Stimulated activated naive CD8-positive, alpha-beta T cell treated with anti-CD3 and anti-CD28 coated beads, Interleukin-15, Interleukin-2, amounts not matched to agents 100 ng/mL and 50 ng/mL, for 24 hours (primary cell): ENCODE measurements around the gene IQGAP2.

Experiments used
- H3K27ac Mint-ChIP-seq: one replicate; pipeline ENCODE4 v1.8.0; 2021; ENCODE audit warnings: mild to moderate bottlenecking, mixed read lengths
- H3K27me3 Mint-ChIP-seq: one replicate; pipeline ENCODE4 v1.8.0; 2021; ENCODE audit warnings: mixed read lengths
- H3K36me3 Mint-ChIP-seq: one replicate; pipeline ENCODE4 v1.8.0; 2021; ENCODE audit warnings: low read depth, mixed read lengths
- H3K4me1 Mint-ChIP-seq: one replicate; pipeline ENCODE4 v1.8.0; 2021; ENCODE audit warnings: low read depth, mixed read lengths
- H3K4me3 Mint-ChIP-seq: one replicate; pipeline ENCODE4 v1.8.0; 2021; ENCODE audit warnings: mild to moderate bottlenecking, mixed read lengths
- H3K9me3 Mint-ChIP-seq: one replicate; pipeline ENCODE4 v1.8.0; 2021; ENCODE audit warnings: mixed read lengths

IQGAP2 gene

DNA sequence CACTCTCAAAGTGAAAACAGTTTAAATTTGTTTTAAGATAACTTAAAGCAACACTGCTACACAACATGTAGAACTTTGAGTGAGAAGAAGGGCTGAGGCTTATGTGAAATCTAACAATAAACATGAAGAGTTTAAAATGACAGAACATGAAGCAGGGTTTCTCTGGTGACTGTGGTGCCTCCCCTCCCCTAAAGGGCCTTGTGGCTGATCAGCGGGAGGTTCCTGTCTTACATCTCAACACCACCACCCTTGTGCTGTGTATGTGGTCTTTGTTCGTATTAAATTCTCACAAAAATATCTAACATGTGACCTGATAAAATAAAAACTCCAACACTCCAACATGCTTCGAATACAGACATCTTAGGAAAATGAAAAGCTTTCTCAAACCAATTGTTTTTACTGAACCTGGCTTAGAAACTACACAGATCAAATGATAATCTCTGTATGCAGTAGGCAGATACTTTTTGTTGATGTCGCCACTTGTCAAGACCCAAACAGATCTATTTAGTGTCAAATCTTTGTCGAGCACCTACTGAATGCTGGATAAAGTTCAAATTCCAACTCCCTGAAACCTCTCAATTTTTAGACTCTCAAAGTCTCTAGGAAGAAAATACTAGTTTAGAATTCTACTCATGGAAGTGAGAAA, 9.9 kb upstream of the IQGAP2 start:
- Mint-ChIP-seq H3K4me3 (no peak overlapping the region), H3K27me3 (no peaks in the 10 kb centered on the region), H3K9me3 (no peaks in the 10 kb centered on the region), H3K36me3 (no peaks in the 10 kb centered on the region), H3K4me1 (peaks cover 56% of the 10 kb centered on the region), H3K27ac (peak overlapping the region; percentile 12)

DNA sequence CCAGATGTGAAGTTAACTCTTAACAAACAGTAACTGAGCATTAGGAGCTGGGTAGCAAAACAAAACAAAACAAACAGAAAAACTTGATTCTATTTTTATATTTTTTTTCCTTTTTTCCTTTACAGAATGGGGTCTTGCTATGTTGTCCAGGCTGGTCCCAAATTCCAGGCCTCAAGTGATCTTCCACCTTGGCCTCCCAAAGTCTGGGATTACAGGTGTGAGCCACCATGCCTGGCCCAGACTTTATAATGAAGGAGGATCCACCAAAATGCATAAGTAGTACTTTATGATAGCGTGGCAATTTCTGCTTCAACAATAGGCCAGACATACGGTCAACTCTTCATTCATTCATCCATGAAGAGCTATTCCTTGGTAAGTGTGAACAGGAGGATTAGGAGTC, 5.9 kb upstream of the IQGAP2 start:
- H3K27ac Mint-ChIP-seq, result no peak overlapping the region
- H3K4me1 Mint-ChIP-seq, result peaks cover 46% of the 10 kb centered on the region
- H3K4me3 Mint-ChIP-seq, result no peak overlapping the region

GRCh38 chr5:76399268-76399667, 3.8 kb upstream of the IQGAP2 start:
- H3K4me3 Mint-ChIP-seq, result no peak overlapping the region
- no peak overlapping the region for H3K27ac Mint-ChIP-seq
- H3K27me3 Mint-ChIP-seq, result no peaks in the 10 kb centered on the region
- H3K36me3 Mint-ChIP-seq, result no peaks in the 10 kb centered on the region
- H3K9me3 Mint-ChIP-seq, result no peaks in the 10 kb centered on the region
- H3K4me1 Mint-ChIP-seq, result peaks cover 36% of the 10 kb centered on the region

More for the DNA sequence above, 5.9 kb upstream of the IQGAP2 start:
- Mint-ChIP-seq H3K36me3 (no peaks in the 10 kb centered on the region), H3K27me3 (no peaks in the 10 kb centered on the region), H3K9me3 (no peaks in the 10 kb centered on the region)

GRCh38 chr5:76400466-76400865, 2.6 kb upstream of the IQGAP2 start:
- no peaks in the 10 kb centered on the region for H3K36me3 Mint-ChIP-seq
- H3K27me3 Mint-ChIP-seq, result no peaks in the 10 kb centered on the region
- H3K9me3 Mint-ChIP-seq, result no peaks in the 10 kb centered on the region
- no peak overlapping the region for H3K4me3 Mint-ChIP-seq
- no peak overlapping the region for H3K27ac Mint-ChIP-seq
- H3K4me1 Mint-ChIP-seq, result peaks cover 37% of the 10 kb centered on the region

GRCh38 chr5:76401801-76402250, 1.3 kb upstream of the IQGAP2 start:
- Mint-ChIP-seq H3K36me3 (no peaks in the 10 kb centered on the region), H3K4me1 (peaks cover 51% of the 10 kb centered on the region), H3K27ac (peak overlapping the region; percentile 69), H3K27me3 (no peaks in the 10 kb centered on the region), H3K9me3 (no peaks in the 10 kb centered on the region), H3K4me3 (peak overlapping the region; percentile 95)

- H3K9me3 Mint-ChIP-seq, result no peaks in the 10 kb centered on the region
- H3K4me3 Mint-ChIP-seq, result peak overlapping the region; percentile 95
- H3K27me3 Mint-ChIP-seq, result no peaks in the 10 kb centered on the region
- no peaks in the 10 kb centered on the region for H3K36me3 Mint-ChIP-seq
- H3K27ac Mint-ChIP-seq, result peak overlapping the region; percentile 99
- peaks cover 56% of the 10 kb centered on the region for H3K4me1 Mint-ChIP-seq
These were observed 717 bp upstream of the IQGAP2 start for GRCh38 chr5:76402251-76402885.

GRCh38 chr5:76403766-76404222, 709 bp downstream of the IQGAP2 start:
- H3K9me3 Mint-ChIP-seq, result no peaks in the 10 kb centered on the region
- H3K36me3 Mint-ChIP-seq, result no peaks in the 10 kb centered on the region
- H3K27me3 Mint-ChIP-seq, result no peaks in the 10 kb centered on the region
- peak overlapping the region; percentile 99 for H3K27ac Mint-ChIP-seq
- H3K4me1 Mint-ChIP-seq, result peaks cover 62% of the 10 kb centered on the region
- peak overlapping the region; percentile 95 for H3K4me3 Mint-ChIP-seq

DNA sequence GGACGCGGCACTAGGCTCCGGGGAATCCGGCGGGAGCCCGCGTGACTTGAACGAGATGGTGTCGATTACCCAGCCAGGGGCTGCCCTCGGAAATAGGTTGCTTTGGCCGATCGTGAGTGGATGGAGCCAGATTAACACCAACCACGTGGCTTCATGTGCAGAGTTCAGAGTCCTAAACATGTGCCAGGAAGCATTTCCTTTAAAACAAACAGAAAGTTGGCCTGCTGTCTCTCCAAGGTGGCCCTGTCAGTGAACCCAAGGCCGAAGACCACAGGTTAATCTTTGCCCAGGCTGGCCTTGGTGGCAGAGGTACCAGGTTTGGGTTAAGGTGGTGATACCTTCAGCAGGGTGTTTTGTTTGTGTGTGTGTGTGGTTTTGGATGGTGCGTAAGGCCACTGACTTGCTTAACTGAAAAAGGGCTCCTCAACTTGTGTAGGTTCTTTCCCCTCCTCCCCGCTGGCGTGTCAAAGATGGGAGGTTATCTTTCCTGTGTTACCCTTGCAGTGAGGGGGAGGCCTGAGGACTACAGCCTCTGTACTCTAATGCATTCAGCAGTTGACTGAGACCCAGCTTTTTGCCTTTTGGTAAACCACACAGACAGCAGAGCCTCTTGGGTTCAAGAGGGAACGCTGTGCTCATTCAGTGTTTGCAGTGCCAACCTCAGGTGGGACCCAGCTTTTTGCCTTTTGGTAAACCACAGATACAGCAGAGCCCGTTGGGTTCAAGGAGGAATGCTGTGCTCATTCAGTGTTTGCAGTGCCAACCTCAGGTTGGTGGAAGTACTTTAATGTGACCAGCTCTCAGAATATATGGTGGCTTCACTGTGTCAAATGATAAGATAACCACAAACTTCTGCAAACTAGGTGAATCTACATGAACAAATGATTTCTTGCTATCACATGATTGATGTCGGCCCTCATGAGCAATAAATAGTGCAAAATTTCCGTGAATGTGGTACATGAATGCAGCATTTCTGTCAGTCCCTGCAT, 1.4 kb downstream of the IQGAP2 start:
- Mint-ChIP-seq H3K36me3 (peaks cover under 1% of the 10 kb centered on the region), H3K27me3 (no peaks in the 10 kb centered on the region), H3K4me1 (peaks cover 69% of the 10 kb centered on the region), H3K9me3 (no peaks in the 10 kb centered on the region), H3K4me3 (peak overlapping the region; percentile 95), H3K27ac (peak overlapping the region; percentile 99)

GRCh38 chr5:76406014-76406413, 2.9 kb downstream of the IQGAP2 start:
- Mint-ChIP-seq H3K4me1 (peaks cover 70% of the 10 kb centered on the region), H3K27ac (peak overlapping the region; percentile 28)

GRCh38 chr5:76406673-76407072, 3.6 kb downstream of the IQGAP2 start:
- peaks cover 68% of the 10 kb centered on the region for H3K4me1 Mint-ChIP-seq
- no peaks in the 10 kb centered on the region for H3K9me3 Mint-ChIP-seq
- H3K27me3 Mint-ChIP-seq, result no peaks in the 10 kb centered on the region
- H3K36me3 Mint-ChIP-seq, result peaks cover 6% of the 10 kb centered on the region
- no peak overlapping the region for H3K4me3 Mint-ChIP-seq
- no peak overlapping the region for H3K27ac Mint-ChIP-seq

More at GRCh38 chr5:76406014-76406413, 2.9 kb downstream of the IQGAP2 start:
- Mint-ChIP-seq H3K4me3 (peak overlapping the region; percentile 95), H3K9me3 (no peaks in the 10 kb centered on the region), H3K27me3 (no peaks in the 10 kb centered on the region), H3K36me3 (peaks cover 6% of the 10 kb centered on the region)

DNA sequence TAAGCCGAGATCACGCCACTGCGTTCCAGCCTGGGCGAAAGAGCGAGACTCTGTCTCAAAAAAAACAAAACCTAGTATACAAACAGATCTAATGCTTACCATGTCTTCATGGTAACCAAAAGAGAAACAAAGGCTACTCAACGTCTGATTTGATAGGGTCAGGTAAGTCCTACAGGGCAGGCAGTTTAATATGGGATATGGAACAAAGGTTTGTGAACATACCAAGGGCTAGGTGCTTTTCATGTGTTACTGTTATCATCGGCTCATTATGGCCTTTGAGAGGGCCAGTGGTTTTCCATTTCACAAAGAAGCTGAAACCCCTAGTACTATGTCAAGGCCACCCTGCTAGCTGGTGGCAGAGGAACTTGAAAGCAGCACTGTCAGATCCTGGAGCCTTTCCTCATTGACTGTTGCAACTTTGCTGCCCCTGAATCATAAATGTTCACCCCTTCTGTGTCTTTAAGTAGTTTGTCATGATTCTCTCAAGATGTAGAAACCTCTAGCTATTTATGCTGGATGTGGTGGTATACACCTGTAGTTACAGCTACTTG, 5.1 kb downstream of the IQGAP2 start:
- no peaks in the 10 kb centered on the region for H3K9me3 Mint-ChIP-seq
- peaks cover 66% of the 10 kb centered on the region for H3K4me1 Mint-ChIP-seq
- H3K27ac Mint-ChIP-seq, result no peak overlapping the region
- H3K4me3 Mint-ChIP-seq, result no peak overlapping the region
- no peaks in the 10 kb centered on the region for H3K27me3 Mint-ChIP-seq
- H3K36me3 Mint-ChIP-seq, result peaks cover 6% of the 10 kb centered on the region

- H3K4me1 Mint-ChIP-seq, result peaks cover 56% of the 10 kb centered on the region
- no peaks in the 10 kb centered on the region for H3K27me3 Mint-ChIP-seq
- H3K36me3 Mint-ChIP-seq, result peaks cover 13% of the 10 kb centered on the region
- H3K9me3 Mint-ChIP-seq, result no peaks in the 10 kb centered on the region
- H3K4me3 Mint-ChIP-seq, result no peak overlapping the region
- no peak overlapping the region for H3K27ac Mint-ChIP-seq
These were observed 9.4 kb downstream of the IQGAP2 start for GRCh38 chr5:76412511-76412910.

- Mint-ChIP-seq H3K9me3 (no peaks in the 10 kb centered on the region), H3K27me3 (no peaks in the 10 kb centered on the region), H3K4me3 (no peak overlapping the region), H3K36me3 (peaks cover 13% of the 10 kb centered on the region), H3K27ac (no peak overlapping the region), H3K4me1 (peaks cover 54% of the 10 kb centered on the region)
These were observed 10.7 kb downstream of the IQGAP2 start for GRCh38 chr5:76413746-76414145.

DNA sequence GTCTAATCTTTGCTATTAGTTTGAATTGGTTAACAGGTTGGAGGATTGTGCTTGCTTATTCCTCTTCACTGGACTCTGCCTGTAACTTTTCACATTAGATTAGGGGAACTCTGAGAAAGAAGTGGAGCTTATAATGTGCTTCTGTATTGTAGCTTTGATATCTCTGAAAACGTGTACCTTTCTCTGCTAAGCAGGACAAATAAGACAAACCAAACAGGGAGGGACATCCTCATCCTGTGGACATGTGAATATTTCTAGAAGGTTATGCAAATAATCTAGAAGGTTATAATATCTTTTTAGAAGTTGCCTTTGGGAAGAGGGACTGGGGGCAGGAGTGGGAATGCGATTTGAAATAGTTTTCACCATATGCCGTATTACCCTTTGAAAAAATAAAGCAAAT, 11.7 kb downstream of the IQGAP2 start:
- no peaks in the 10 kb centered on the region for H3K9me3 Mint-ChIP-seq
- no peak overlapping the region for H3K4me3 Mint-ChIP-seq
- H3K4me1 Mint-ChIP-seq, result peaks cover 47% of the 10 kb centered on the region
- H3K27ac Mint-ChIP-seq, result no peak overlapping the region
- no peaks in the 10 kb centered on the region for H3K27me3 Mint-ChIP-seq
- H3K36me3 Mint-ChIP-seq, result peaks cover 12% of the 10 kb centered on the region
